Kidney glomerular epithelial cell (primary cell): ENCODE results near the gene HOXA9.

Experiments used
- DNase-seq: peaks from one replicate; lab custom pipeline; 2025; lab: John Stamatoyannopoulos, UW

The HOXA9 gene

GRCh38 chr7:27153526-27153925, 11.8 kb downstream of the HOXA9 start:
- no peak for DNase-seq

- no peak for DNase-seq
Measured at GRCh38 chr7:27152816-27153442, 12.4 kb downstream of the HOXA9 start.

DNA sequence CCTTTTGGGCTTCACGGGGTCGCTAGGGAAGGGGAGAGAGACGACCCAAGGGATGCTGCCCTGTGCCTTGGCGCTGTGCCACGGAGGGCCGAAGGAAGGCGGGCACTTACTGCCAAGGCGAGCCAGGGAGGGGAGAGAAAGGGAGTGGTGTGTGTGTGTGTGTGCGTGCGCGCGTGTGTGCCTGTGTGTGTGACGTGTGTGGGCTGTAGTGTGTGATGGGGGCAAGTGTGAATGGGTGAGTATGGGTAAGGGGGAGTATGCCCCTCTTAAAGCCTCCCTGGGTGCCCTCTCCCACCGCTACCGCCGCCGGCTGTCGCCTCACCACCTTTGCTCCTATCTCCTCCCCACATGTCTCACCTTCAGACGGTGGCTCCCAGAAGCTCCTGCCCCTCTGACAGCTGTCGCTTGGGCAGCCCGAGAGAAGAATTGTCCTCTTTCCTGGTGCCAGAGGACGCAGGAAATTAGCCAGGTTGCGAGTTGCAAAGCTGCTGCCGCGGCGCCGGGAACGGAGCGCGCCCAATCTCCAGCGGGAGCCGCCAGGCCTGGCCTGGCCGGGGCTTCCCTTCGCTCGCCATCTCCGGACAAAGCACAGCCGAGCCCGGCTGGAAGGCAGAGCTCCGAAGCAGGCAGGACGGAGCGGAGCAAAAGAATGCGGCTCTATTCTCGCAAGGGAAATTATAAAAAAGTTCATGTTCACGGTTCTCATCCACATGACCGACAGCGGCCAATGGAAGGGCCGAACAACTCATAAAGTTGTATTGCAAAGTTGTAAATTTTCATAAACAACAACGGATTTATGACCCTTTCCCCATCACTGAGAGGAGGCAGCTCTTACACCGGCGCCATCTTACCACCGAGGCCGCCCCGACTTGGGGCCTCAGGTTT, 13.2 kb downstream of the HOXA9 start, which contains the start of gene HOXA3:
HOXA3 (minus strand) TSS at position 653 of the 885 bp plus-strand sequence. CDS start 41,943 bp downstream, outside the sequence.
- DNase-seq: no peak

GRCh38 chr7:27151341-27151930, 13.9 kb downstream of the HOXA9 start:
- no peak for DNase-seq

DNA sequence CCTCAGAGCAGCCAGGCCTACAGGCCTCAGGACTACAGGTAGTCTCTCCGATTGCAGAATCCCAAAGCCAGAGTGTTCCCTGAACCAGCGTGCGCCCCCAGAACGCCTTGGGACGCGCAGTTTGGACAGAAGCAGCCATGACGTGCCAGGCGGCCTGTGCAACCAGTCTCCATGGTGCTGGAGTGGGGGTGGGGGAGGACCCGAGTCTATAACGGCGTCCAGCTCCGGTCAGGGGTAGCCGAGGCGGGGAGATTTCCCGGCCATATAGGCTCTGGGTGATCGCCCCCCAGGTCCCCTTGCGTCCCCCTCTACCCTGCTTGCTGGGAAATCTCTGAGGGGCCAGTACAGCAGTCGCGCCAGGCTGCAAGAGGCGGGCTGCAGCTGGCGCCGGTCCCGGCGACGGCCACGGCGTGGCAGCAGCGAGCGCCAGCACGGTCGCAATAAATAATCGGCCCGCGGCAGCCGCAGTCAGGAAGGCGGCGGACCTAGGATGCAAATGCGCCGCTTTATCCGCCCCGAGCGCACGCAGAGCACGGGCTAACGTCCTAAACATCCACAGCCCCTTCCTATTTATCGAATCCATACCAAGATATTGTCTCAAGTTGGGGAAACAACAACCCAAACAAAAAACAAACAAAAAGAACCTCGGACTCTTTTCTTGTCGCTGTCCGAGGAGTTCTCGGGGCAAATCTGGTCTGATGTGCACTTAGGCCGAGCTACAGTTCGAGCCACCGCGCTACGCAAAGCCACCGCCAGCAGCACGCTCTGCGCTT, 14.6 kb downstream of the HOXA9 start:
- DNase-seq: no peak

DNA sequence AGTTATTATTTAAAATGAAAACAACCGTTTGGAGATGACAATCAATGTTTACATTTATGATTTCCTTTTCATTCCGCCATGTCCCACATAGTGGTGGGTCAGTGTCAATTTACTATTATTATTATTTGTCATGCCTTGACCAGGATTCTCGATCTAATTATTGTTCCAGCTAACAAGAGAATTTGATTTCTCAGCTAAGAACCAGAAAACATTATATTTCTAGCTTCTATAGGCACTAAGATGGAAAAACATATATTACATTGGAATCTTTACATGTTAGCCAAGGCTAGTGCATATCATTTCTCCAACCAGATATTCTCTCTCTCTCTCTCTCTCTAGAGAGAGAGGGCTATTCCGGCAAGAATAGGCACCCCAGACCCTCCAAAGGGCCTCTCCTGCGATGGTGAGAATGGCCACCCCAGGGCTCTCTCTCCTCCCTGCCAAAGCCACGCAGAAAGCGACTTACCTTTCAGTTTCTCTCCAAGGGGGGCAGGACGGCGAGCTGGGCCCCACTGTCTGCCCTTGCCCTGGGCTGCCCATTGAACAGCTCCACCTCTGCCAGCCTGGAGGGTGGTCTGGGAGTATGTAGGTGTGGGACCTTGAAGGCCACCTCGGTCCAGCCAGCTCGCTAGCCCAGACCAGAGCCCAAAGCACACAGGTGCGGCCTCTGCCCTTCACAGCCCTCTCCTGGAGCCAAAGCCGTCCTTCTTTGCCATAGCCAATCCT, 15.3 kb downstream of the HOXA9 start:
- DNase-seq: no peak

- DNase-seq: no peak
Measured at GRCh38 chr7:27148756-27149641, 16.3 kb downstream of the HOXA9 start.

- DNase-seq: no peak
Measured at GRCh38 chr7:27148031-27148755, 17.1 kb downstream of the HOXA9 start.

DNA sequence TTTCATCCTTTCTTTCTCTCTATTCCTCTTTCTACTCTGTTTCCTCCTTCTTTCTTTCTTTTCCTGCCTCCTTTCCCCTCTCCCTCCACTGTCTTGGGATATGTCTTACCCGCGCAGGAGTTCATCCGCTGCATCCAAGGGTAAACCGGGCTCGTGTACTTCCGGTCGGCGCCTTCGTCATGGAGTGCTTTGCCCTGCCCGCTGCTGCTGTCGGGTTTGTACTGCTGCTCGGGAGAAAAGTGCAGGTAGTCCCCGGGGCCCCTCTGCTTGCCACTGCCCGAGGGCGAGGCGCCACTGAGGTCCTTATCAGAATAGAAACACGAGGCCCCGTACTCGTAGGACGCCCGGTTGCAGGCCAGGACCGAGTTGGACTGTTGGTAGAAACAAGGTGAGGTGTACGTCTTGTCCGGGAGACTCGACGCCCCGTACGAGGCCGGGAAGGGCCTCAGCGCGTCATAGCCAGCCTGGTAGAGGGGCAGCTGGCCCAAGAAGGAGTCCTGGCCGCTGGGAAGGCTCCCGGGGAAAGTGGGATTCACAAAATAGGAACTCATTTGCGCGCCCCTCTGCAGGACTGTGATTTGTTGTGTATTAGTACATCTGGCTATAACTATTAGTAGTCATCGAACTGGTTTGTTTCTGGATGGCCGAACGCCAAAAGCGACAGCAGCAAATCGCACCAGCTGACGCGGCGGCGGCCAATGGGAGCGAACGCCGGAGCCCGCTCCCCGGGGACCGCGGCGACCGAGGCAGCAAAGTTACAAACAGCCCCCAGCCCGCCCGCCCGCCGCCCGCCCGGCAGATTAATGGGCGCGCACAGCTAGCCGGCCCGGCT, 17.9 kb downstream of the HOXA9 start, which contains the start of gene HOXA6:
HOXA6 (minus strand) TSS at position 576 of the 832 bp plus-strand sequence; CDS start at position 551, 25 bp downstream.
- DNase-seq: no peak

GRCh38 chr7:27146491-27147198, 18.7 kb downstream of the HOXA9 start:
- DNase-seq: no peak

DNA sequence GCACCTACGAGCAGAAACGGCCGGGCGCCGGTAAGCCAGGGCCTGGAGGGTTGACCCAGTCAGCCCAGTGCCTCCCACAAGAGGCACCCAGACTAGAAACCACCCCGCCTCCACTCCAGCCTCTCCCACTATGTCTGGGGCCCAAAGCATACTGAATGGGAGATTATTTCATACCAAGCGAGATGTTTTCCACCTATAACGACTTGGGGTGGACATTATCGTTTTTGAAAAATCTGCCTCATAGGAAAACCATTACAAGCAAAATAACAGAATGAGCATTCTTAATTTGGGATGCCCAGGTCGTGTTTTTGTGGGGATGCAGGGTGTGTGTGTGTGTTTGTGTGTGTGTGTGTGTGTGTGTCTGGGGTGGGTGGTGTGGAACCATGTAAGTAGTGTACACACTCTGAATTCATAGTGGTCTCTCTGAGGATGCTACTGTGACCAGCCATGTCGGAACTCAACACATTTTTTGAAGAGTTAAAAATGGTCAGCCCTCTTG, 19.4 kb downstream of the HOXA9 start:
- no peak for DNase-seq

GRCh38 chr7:27145165-27145913, 20.0 kb downstream of the HOXA9 start:
- DNase-seq: no peak

GRCh38 chr7:27144781-27145164, 20.6 kb downstream of the HOXA9 start:
- DNase-seq: no peak

GRCh38 chr7:27143950-27144780, 21.2 kb downstream of the HOXA9 start:
- DNase-seq: no peak

- peak; percentile 92 for DNase-seq
Measured at GRCh38 chr7:27143023-27143949, 22.1 kb downstream of the HOXA9 start, which contains the start of gene HOXA5. HOXA5 (minus strand) TSS chr7:27143681; CDS start chr7:27143607, 74 bp downstream.
